Pancreas (tissue), 10 donors: ENCODE results near the gene IRX3. TPM values are rescaled to one million over a fixed set of nuclear protein-coding genes. Genes with fewer than 3 reads are reported as not detected.

Experiments
- ATAC-seq, 4 donors: fragments of 200-7000 bp; cut with Tn5 transposase; one replicate each; pipeline versions ENCODE4 v1.8.0 to v1.9.1; 2020; ENCODE audit warnings: mild to moderate bottlenecking in 4 of 4, moderate library complexity in 4 of 4
- DNase-seq, 6 donors: peaks; one replicate each; pipeline ENCODE4 v3.0.0-alpha.2; 2020
- FAIRE-seq: peaks from 2 replicates; lab custom pipeline; 2012; peaks lifted over from hg19 to GRCh38; lab: Jason Lieb, UNC
- H3K27ac ChIP-seq, 4 donors: fragments of 200-600 bp; sonication (generic); 1 replicate in 3 of 4; 2 replicates in 1 of 4; pipeline versions ENCODE4 v1.5.0 to v1.8.0; 2020
- H3K27me3 ChIP-seq, 4 donors: fragments of 200-600 bp; one replicate each; pipeline ENCODE4 v1.8.0; 2021
- H3K36me3 ChIP-seq, 3 donors: fragments of 200-600 bp; sonication (generic) in 1 of 3; one replicate each; pipeline versions ENCODE4 v1.5.0 to v1.8.0; 2020 to 2021
- H3K4me1 ChIP-seq, 3 donors: fragments of 200-600 bp; one replicate each; pipeline ENCODE4 v1.8.0; 2021
- H3K4me3 ChIP-seq, 4 donors: fragments of 200-600 bp; sonication (generic) in 2 of 4; one replicate each; pipeline versions ENCODE4 v1.5.0 to v1.8.0; 2020 to 2021
- H3K9me3 ChIP-seq, 4 donors: fragments of 200-600 bp; one replicate each; pipeline ENCODE4 v1.8.0; 2021
- CTCF ChIP-seq, 4 donors: fragments of 200-600 bp; sonication (generic) in 3 of 4; IDR thresholded peaks; one replicate each; pipeline versions ENCODE4 v1.5.0 to v1.8.0; 2021; ENCODE audit warnings: antibody characterized with exemption in 4 of 4
- WGBS, 2 donors: extraction: QIAGEN DNeasy Blood & Tissue Kit; methylation state at CpG; one replicate each; pipeline ENCODE4 v1.1.7; 2013; 5-methylcytosine and 5-hydroxymethylcytosine counted together
- intact Hi-C, 3 donors: fragments of 100-400 bp; cut with DNase I; formaldehyde crosslinking; loops; one replicate each; pipeline versions ENCODE4 v1.11.1 to v1.14.2; 2022
- polyA plus RNA-seq, 2 donors: library from polyadenylated mRNA; stranded (reverse); fragments of 200-250 nt; gene quantifications; one replicate each; pipeline ENCODE4 v1.2.3, GENCODE V29; 2013
- total RNA-seq, 6 donors: library from RNA; stranded (reverse); fragmentation: NEBNext Ultra II Directional in 4 of 6; extraction: Animal tissue kit (Norgen Biotek cat#: 25700) in 4 of 6; gene quantifications; one replicate each; pipeline versions ENCODE4 v1.2.1 to v1.2.4, GENCODE V29; 2021 to 2023
- donor health status: healthy with polysubstance abuse.
- donor health status: DM: no; HTN: no; CAD: no; lungs with moderate emphysema.
- donor health status: DM: no; HTN: no; CAD: no.
- donor health status: control.
- donor health status: control.
- donor health status: Bipolar disorder and iron deficiency.
- donor health status: DM: yes; HTN: yes; CAD: no.
- donor health status: DM: no; HTN: no; CAD: no.
- donor health status: DM: no; HTN: no; CAD: no.
- donor health status: DM: yes; HTN: yes; CAD: no.

Gene IRX3
- total and polyA plus RNA-seq, 8 donors = 0.87 to 4.0 (median 2.0) TPM

GRCh38 chr16:54282928-54283724 lies 3.5 kb downstream of the IRX3 start:
- H3K27me3 ChIP-seq = peaks cover 0 to 27% (median 2%) of the 10 kb centered on the region in 4 donors
- H3K9me3 ChIP-seq = no peaks in the 10 kb centered on the region
- H3K27ac ChIP-seq = no peak overlapping the region
- H3K4me3 ChIP-seq = peak overlapping the region in 2 of 4 donors; percentile 50 to 56
- TF ChIP-seq CTCF (IDR thresholded peaks at IDR 0.05) = no peak
- DNase-seq (peak in 1 of 6 donors; percentile 54), ATAC-seq (no peak), FAIRE-seq (no peak)
- no peaks in the 10 kb centered on the region for H3K36me3 ChIP-seq
- peaks cover 0 to 3% (median 0%) of the 10 kb centered on the region in 3 donors for H3K4me1 ChIP-seq
- intact Hi-C loops = loop anchor here in 2 of 3 donors (10.0 kb wide), 2 partner anchors 652 to 662 kb away; partner anchors contain the start of gene IRX5 (in 1 of the 2)
- WGBS, 2 donors = 21 to 26% methylated on average over 36 to 37 of the region's 37 CpGs

- Histone ChIP-seq H3K4me3 (peak overlapping the region in 1 of 4 donors; percentile 6), H3K27ac (no peak overlapping the region), H3K4me1 (peaks cover 0 to 3% (median 0%) of the 10 kb centered on the region in 3 donors), H3K36me3 (no peaks in the 10 kb centered on the region), H3K27me3 (peaks cover 0 to 20% (median 2%) of the 10 kb centered on the region in 4 donors), H3K9me3 (no peaks in the 10 kb centered on the region)
- intact Hi-C loops = loop anchor here in 2 of 3 donors (10.0 kb wide), 2 partner anchors 652 to 662 kb away; partner anchors contain the start of gene IRX5 (in 1 of the 2)
- ATAC-seq (peak in 3 of 4 donors; percentile 55 to 66 (median 57)), FAIRE-seq (no peak), DNase-seq (peak; percentile 29 to 80 (median 42))
- WGBS, 2 donors = 8 to 20% methylated on average over 42 of the region's 42 CpGs
- TF ChIP-seq CTCF (IDR thresholded peaks at IDR 0.05) = peak in 3 of 4 donors; percentile 49 to 57 (median 49)
These were observed 4.2 kb downstream of the IRX3 start for GRCh38 chr16:54282202-54282927.

- no peaks in the 10 kb centered on the region for H3K4me1 ChIP-seq
- H3K36me3 ChIP-seq = no peaks in the 10 kb centered on the region
- no peak for TF ChIP-seq CTCF (IDR thresholded peaks at IDR 0.05)
- no peaks in the 10 kb centered on the region for H3K9me3 ChIP-seq
- H3K4me3 ChIP-seq = peak overlapping the region in 1 of 4 donors; percentile 6
- FAIRE-seq (no peak), DNase-seq (peak in 2 of 6 donors; percentile 66 to 69), ATAC-seq (no peak)
- WGBS, 2 donors = 32 to 43% methylated on average over 46 to 53 of the region's 53 CpGs
- intact Hi-C loops = loop anchor here in 2 of 3 donors (10.0 kb wide), 2 partner anchors 653 to 663 kb away; partner anchors contain the start of gene IRX5 (in 1 of the 2)
- H3K27me3 ChIP-seq = peaks cover 0 to 15% (median 2%) of the 10 kb centered on the region in 4 donors
- no peak overlapping the region for H3K27ac ChIP-seq
These were observed 4.9 kb downstream of the IRX3 start for GRCh38 chr16:54281535-54282201.

- Histone ChIP-seq H3K27me3 (peaks cover 0 to 15% (median 2%) of the 10 kb centered on the region in 4 donors), H3K36me3 (no peaks in the 10 kb centered on the region), H3K4me3 (no peak overlapping the region), H3K9me3 (no peaks in the 10 kb centered on the region), H3K4me1 (no peaks in the 10 kb centered on the region), H3K27ac (no peak overlapping the region)
- ATAC-seq (no peak), DNase-seq (peak in 1 of 6 donors; percentile 27), FAIRE-seq (no peak)
- TF ChIP-seq CTCF (IDR thresholded peaks at IDR 0.05) = no peak
- intact Hi-C loops = loop anchor here in 2 of 3 donors (10.0 kb wide), 2 partner anchors 654 to 664 kb away; partner anchors contain the start of gene IRX5 (in 1 of the 2)
- WGBS, 2 donors = 73 to 90% methylated on average over 3 of the region's 3 CpGs
These were observed 5.8 kb downstream of the IRX3 start for GRCh38 chr16:54280751-54281150.
